Activated CD4-positive, alpha-beta memory T cell treated with anti-CD3 and anti-CD28 coated beads for 36 hours (primary cell): Measurements from ENCODE around the gene BDH2. TPM values are rescaled to one million over a fixed set of nuclear protein-coding genes. Genes with fewer than 3 reads are reported as not detected.

Source experiments
- CTCF ChIA-PET: fragments of 350-600 bp; sonication (Branson Sonifier 250); formaldehyde crosslinking; loops from one replicate; lab custom pipeline; 2021; ENCODE audit warnings: antibody characterized with exemption, inconsistent platforms; lab: Charles Lee
- POLR2A ChIA-PET: fragments of 350-600 bp; sonication (Branson Sonifier 250); formaldehyde crosslinking; loops from one replicate; lab custom pipeline; 2021; ENCODE audit warnings: antibody characterized with exemption; lab: Charles Lee
- DNase-seq: peaks from one replicate; pipeline ENCODE4 v3.0.0-alpha.2; 2020
- H3K27ac Mint-ChIP-seq: one replicate; pipeline ENCODE4 v1.8.0; 2021; ENCODE audit warnings: mixed read lengths
- H3K27me3 Mint-ChIP-seq: one replicate; pipeline ENCODE4 v1.8.0; 2021; ENCODE audit warnings: mixed read lengths
- H3K36me3 Mint-ChIP-seq: one replicate; pipeline ENCODE4 v1.8.0; 2021; ENCODE audit warnings: mixed read lengths
- H3K4me1 Mint-ChIP-seq: one replicate; pipeline ENCODE4 v1.8.0; 2021; ENCODE audit warnings: low read depth, mixed read lengths
- H3K4me3 Mint-ChIP-seq: one replicate; pipeline ENCODE4 v1.8.0; 2021; ENCODE audit warnings: mild to moderate bottlenecking, mixed read lengths
- H3K9me3 Mint-ChIP-seq: one replicate; pipeline ENCODE4 v1.8.0; 2021; ENCODE audit warnings: mixed read lengths
- intact Hi-C: fragments of 100-400 bp; cut with micrococcal nuclease; formaldehyde crosslinking; loops from one replicate; pipeline ENCODE4 v1.15.1; 2023
- total RNA-seq, 2 experiments: library from RNA; stranded (reverse); gene quantifications; one replicate each; pipeline ENCODE4 v1.2.3, GENCODE V29; 2021

Gene BDH2
- total RNA-seq, 2 experiments from 2014 or later, result 14.4 to 15.4 TPM

GRCh38 chr4:103100691-103101090, 1.1 kb upstream of the BDH2 start:
- no peak for DNase-seq
- no peaks in the 10 kb centered on the region for H3K27me3 Mint-ChIP-seq
- intact Hi-C loops, result no loop called here
- no peak overlapping the region for H3K4me3 Mint-ChIP-seq
- POLR2A ChIA-PET, result no interaction called here
- peaks cover 17% of the 10 kb centered on the region for H3K4me1 Mint-ChIP-seq
- no peaks in the 10 kb centered on the region for H3K36me3 Mint-ChIP-seq
- CTCF ChIA-PET, result interaction anchor here (0.8 to 3.9 kb wide), 9 partner anchors 9 to 755 kb away, joined by 3 to 21 read pairs (median 5); partner anchors contain the start of gene SLC39A8
- H3K9me3 Mint-ChIP-seq, result no peaks in the 10 kb centered on the region
- H3K27ac Mint-ChIP-seq, result no peak overlapping the region

GRCh38 chr4:103098756-103099440, 736 bp downstream of the BDH2 start:
- peaks cover 17% of the 10 kb centered on the region for H3K4me1 Mint-ChIP-seq
- POLR2A ChIA-PET, result interaction anchor here (1.2 kb wide), 2 partner anchors 271 to 273 kb away, joined by 3 read pairs; no protein-coding TSS in a partner anchor

GRCh38 chr4:103098341-103098740, 1.3 kb downstream of the BDH2 start:
- CTCF ChIA-PET, result interaction anchor here (1.0 to 3.3 kb wide), 3 partner anchors 9 to 667 kb away, joined by 3 to 16 read pairs (median 16); no protein-coding TSS in a partner anchor
- no peak overlapping the region for H3K27ac Mint-ChIP-seq
- intact Hi-C loops, result loop anchor here (2.0 to 10.0 kb wide), 3 partner anchors 52 to 834 kb away; partner anchors contain the start of gene MANBA

More at GRCh38 chr4:103098756-103099440, 736 bp downstream of the BDH2 start:
- Mint-ChIP-seq H3K36me3 (no peaks in the 10 kb centered on the region), H3K4me3 (peak overlapping the region; percentile 76), H3K27me3 (no peaks in the 10 kb centered on the region), H3K27ac (peak overlapping the region; percentile 78), H3K9me3 (no peaks in the 10 kb centered on the region)
- intact Hi-C loops, result loop anchor here (1.0 to 10.0 kb wide), 10 partner anchors 23 to 834 kb away; partner anchors contain the start of genes MANBA, SLC39A8, SLC9B1 and SLC9B2
- DNase-seq, result no peak
- CTCF ChIA-PET, result interaction anchor here (0.8 to 3.9 kb wide), 19 partner anchors 7 to 753 kb away, joined by 3 to 21 read pairs (median 4); partner anchors contain the start of genes CISD2, MANBA, SLC39A8 and SLC9B1

GRCh38 chr4:103097112-103097511, 2.5 kb downstream of the BDH2 start:
- Mint-ChIP-seq H3K9me3 (no peaks in the 10 kb centered on the region), H3K27me3 (no peaks in the 10 kb centered on the region), H3K4me1 (peaks cover 25% of the 10 kb centered on the region), H3K36me3 (no peaks in the 10 kb centered on the region), H3K27ac (no peak overlapping the region), H3K4me3 (no peak overlapping the region)
- no peak for DNase-seq
- POLR2A ChIA-PET, result no interaction called here
- CTCF ChIA-PET, result no interaction called here
- intact Hi-C loops, result loop anchor here (10.0 kb wide), 2 partner anchors 332 to 832 kb away; partner anchors contain the start of gene MANBA

More at GRCh38 chr4:103098341-103098740, 1.3 kb downstream of the BDH2 start:
- H3K4me1 Mint-ChIP-seq, result peaks cover 17% of the 10 kb centered on the region
- H3K9me3 Mint-ChIP-seq, result no peaks in the 10 kb centered on the region
- POLR2A ChIA-PET, result interaction anchor here (1.2 kb wide), 1 partner anchor 273 kb away, joined by 3 read pairs; no protein-coding TSS in a partner anchor
- H3K4me3 Mint-ChIP-seq, result no peak overlapping the region
- H3K27me3 Mint-ChIP-seq, result no peaks in the 10 kb centered on the region
- no peaks in the 10 kb centered on the region for H3K36me3 Mint-ChIP-seq
- DNase-seq, result no peak

- POLR2A ChIA-PET, result no interaction called here
- CTCF ChIA-PET, result interaction anchor here (1.6 to 6.2 kb wide), 3 partner anchors 50 to 474 kb away, joined by 3 to 65 read pairs (median 3); no protein-coding TSS in a partner anchor
- Mint-ChIP-seq H3K27ac (no peak overlapping the region), H3K9me3 (no peaks in the 10 kb centered on the region), H3K4me3 (no peak overlapping the region), H3K36me3 (peaks cover 4% of the 10 kb centered on the region), H3K4me1 (peaks cover 30% of the 10 kb centered on the region), H3K27me3 (no peaks in the 10 kb centered on the region)
- intact Hi-C loops, result loop anchor here (10.0 kb wide), 2 partner anchors 330 to 830 kb away; partner anchors contain the start of gene MANBA
- no peak for DNase-seq
These were observed 4.6 kb downstream of the BDH2 start for GRCh38 chr4:103095080-103095479.

- Mint-ChIP-seq H3K9me3 (no peaks in the 10 kb centered on the region), H3K36me3 (peaks cover 10% of the 10 kb centered on the region), H3K4me3 (no peak overlapping the region), H3K27me3 (no peaks in the 10 kb centered on the region), H3K27ac (no peak overlapping the region), H3K4me1 (peaks cover 15% of the 10 kb centered on the region)
- intact Hi-C loops, result loop anchor here (5.0 to 10.0 kb wide), 3 partner anchors 327 to 827 kb away; partner anchors contain the start of gene MANBA
- POLR2A ChIA-PET, result no interaction called here
- DNase-seq, result no peak
- CTCF ChIA-PET, result interaction anchor here (0.6 to 6.2 kb wide), 22 partner anchors 8 to 734 kb away, joined by 3 to 65 read pairs (median 5); partner anchors contain the start of genes BDH2, SLC9B2 and UBE2D3
These were observed 7.4 kb downstream of the BDH2 start for GRCh38 chr4:103092245-103092644.

GRCh38 chr4:103091601-103092223, 7.9 kb downstream of the BDH2 start:
- H3K27me3 Mint-ChIP-seq, result no peaks in the 10 kb centered on the region
- intact Hi-C loops, result loop anchor here (1.0 to 10.0 kb wide), 7 partner anchors 45 to 827 kb away; partner anchors contain the start of genes MANBA and SLC9B1
- H3K4me1 Mint-ChIP-seq, result peaks cover 14% of the 10 kb centered on the region
- ChIA-PET POLR2A (no interaction called here), CTCF (interaction anchor here (0.6 to 6.2 kb wide), 31 partner anchors 9 to 733 kb away, joined by 3 to 65 read pairs (median 4); partner anchors contain the start of genes BDH2, SLC9B2 and UBE2D3)
- H3K27ac Mint-ChIP-seq, result no peak overlapping the region
- no peak overlapping the region for H3K4me3 Mint-ChIP-seq
- DNase-seq, result peak; percentile 36
- H3K9me3 Mint-ChIP-seq, result no peaks in the 10 kb centered on the region
- peaks cover 15% of the 10 kb centered on the region for H3K36me3 Mint-ChIP-seq

GRCh38 chr4:103089481-103089880, 10.2 kb downstream of the BDH2 start:
- no peak overlapping the region for H3K4me3 Mint-ChIP-seq
- intact Hi-C loops, result no loop called here
- POLR2A ChIA-PET, result no interaction called here
- DNase-seq, result no peak
- no peaks in the 10 kb centered on the region for H3K27me3 Mint-ChIP-seq
- peaks cover 13% of the 10 kb centered on the region for H3K4me1 Mint-ChIP-seq
- peaks cover 21% of the 10 kb centered on the region for H3K36me3 Mint-ChIP-seq
- H3K27ac Mint-ChIP-seq, result no peak overlapping the region
- CTCF ChIA-PET, result interaction anchor here (1.6 to 6.2 kb wide), 6 partner anchors 9 to 641 kb away, joined by 3 to 65 read pairs (median 9); partner anchors contain the start of genes BDH2 and SLC9B2
- H3K9me3 Mint-ChIP-seq, result no peaks in the 10 kb centered on the region

GRCh38 chr4:103086551-103086950, 13.1 kb downstream of the BDH2 start:
- POLR2A ChIA-PET, result no interaction called here
- Mint-ChIP-seq H3K4me3 (no peak overlapping the region), H3K9me3 (no peaks in the 10 kb centered on the region), H3K36me3 (peaks cover 22% of the 10 kb centered on the region), H3K4me1 (peaks cover 1% of the 10 kb centered on the region), H3K27me3 (no peaks in the 10 kb centered on the region), H3K27ac (no peak overlapping the region)
- DNase-seq, result no peak
- intact Hi-C loops, result no loop called here
- CTCF ChIA-PET, result interaction anchor here (1.9 kb wide), 1 partner anchor 40 kb away, joined by 8 read pairs; no protein-coding TSS in a partner anchor

- no peaks in the 10 kb centered on the region for H3K4me1 Mint-ChIP-seq
- H3K27ac Mint-ChIP-seq, result no peak overlapping the region
- H3K4me3 Mint-ChIP-seq, result no peak overlapping the region
- ChIA-PET CTCF (no interaction called here), POLR2A (no interaction called here)
- no peaks in the 10 kb centered on the region for H3K27me3 Mint-ChIP-seq
- H3K36me3 Mint-ChIP-seq, result peaks cover 22% of the 10 kb centered on the region
- H3K9me3 Mint-ChIP-seq, result no peaks in the 10 kb centered on the region
- intact Hi-C loops, result no loop called here
- no peak for DNase-seq
These were observed 14.0 kb downstream of the BDH2 start for GRCh38 chr4:103085555-103086196.

- ChIA-PET POLR2A (no interaction called here), CTCF (interaction anchor here (0.7 to 4.8 kb wide), 2 partner anchors 13 to 36 kb away, joined by 3 to 23 read pairs; no protein-coding TSS in a partner anchor)
- Mint-ChIP-seq H3K27ac (no peak overlapping the region), H3K36me3 (peaks cover 10% of the 10 kb centered on the region), H3K4me3 (no peak overlapping the region), H3K27me3 (no peaks in the 10 kb centered on the region), H3K4me1 (peaks cover 25% of the 10 kb centered on the region), H3K9me3 (no peaks in the 10 kb centered on the region)
- no peak for DNase-seq
- intact Hi-C loops, result loop anchor here (5.0 to 10.0 kb wide), 2 partner anchors 295 to 577 kb away; partner anchors contain the start of gene NFKB1
These were observed 20.0 kb downstream of the BDH2 start for GRCh38 chr4:103079621-103080020.
